IMR-90 (cell line): ENCODE measurements around the gene PI4KA. TPM values are rescaled to one million over a fixed set of nuclear protein-coding genes. Genes with fewer than 3 reads are reported as not detected.
"Not testable (repeated sequence)": the region's sequence is repeated elsewhere in the genome, so short reads cannot be mapped to it uniquely, and the experiment has no call there.

Source experiments
- ATAC-seq: fragments of 200-7000 bp; cut with Tn5 transposase; 2 replicates; pipeline ENCODE4 v1.9.1; 2020; ENCODE audit warnings: low read depth, mild to moderate bottlenecking, moderate library complexity
- BruUV-seq: library from RNA; stranded (reverse); fragments of 400-500 nt; replicated peaks from 2 replicates; lab custom pipeline; 2021; lab: Mats Ljungman, UMichigan
- CTCF ChIA-PET: fragments of 300-600 bp; formaldehyde crosslinking; extraction: SDS; loops from one replicate; lab custom pipeline; 2021; ENCODE audit warnings: antibody characterized with exemption; lab: Yijun Ruan, JAX
- POLR2A ChIA-PET: fragments of 300-600 bp; sonication (Branson Sonifier 250); formaldehyde crosslinking; loops from one replicate; lab custom pipeline; 2022; ENCODE audit warnings: antibody characterized with exemption; ENCODE audit not compliant: unreplicated experiment; lab: Charles Lee
- DNase-seq: peaks from one replicate; pipeline ENCODE4 v3.0.0; 2013
- H2AFZ ChIP-seq: replicated peaks from 2 replicates; pipeline ENCODE3; 2013; ENCODE audit warnings: low read length, mild to moderate bottlenecking; ENCODE audit not compliant: poor library complexity
- H2AK5ac ChIP-seq: 2 replicates; pipeline ENCODE4 v1.6.1; 2013; ENCODE audit warnings: low read depth, low read length, inconsistent platforms
- H2AK9ac ChIP-seq: replicated peaks from 2 replicates; pipeline ENCODE3; 2013; ENCODE audit warnings: mild to moderate bottlenecking, low read depth, low read length, moderate library complexity; ENCODE audit not compliant: poor library complexity
- H2BK120ac ChIP-seq: 2 replicates; pipeline ENCODE4 v1.6.1; 2013; ENCODE audit warnings: low read depth, low read length, inconsistent platforms
- H2BK15ac ChIP-seq: 3 replicates; pipeline ENCODE4 v1.6.1; 2013; ENCODE audit warnings: low read depth, low read length, inconsistent platforms
- H2BK20ac ChIP-seq: 2 replicates; pipeline ENCODE4 v1.6.1; 2013; ENCODE audit warnings: low read depth, mild to moderate bottlenecking, inconsistent platforms, low read length, moderate library complexity
- H2BK5ac ChIP-seq: 2 replicates; pipeline ENCODE4 v1.6.1; 2013; ENCODE audit warnings: mild to moderate bottlenecking, low read depth, low read length, inconsistent platforms; ENCODE audit not compliant: poor library complexity, severe bottlenecking
- H3K14ac ChIP-seq: replicated peaks from 2 replicates; pipeline ENCODE4 v1.6.1; 2013; ENCODE audit warnings: low read depth, low read length, inconsistent platforms
- H3K18ac ChIP-seq: 2 replicates; pipeline ENCODE4 v1.6.1; 2013; ENCODE audit warnings: low read depth, low read length, control low read depth
- H3K23ac ChIP-seq: 2 replicates; pipeline ENCODE4 v1.6.1; 2013; ENCODE audit warnings: low read depth, low read length, inconsistent platforms
- H3K27ac ChIP-seq: 2 replicates; pipeline ENCODE4 v1.5.1; 2013; ENCODE audit warnings: mild to moderate bottlenecking, control low read depth, low read length; ENCODE audit not compliant: insufficient read depth
- H3K27me3 ChIP-seq: 2 replicates; pipeline ENCODE4 v1.6.1; 2013; ENCODE audit warnings: low read length; ENCODE audit not compliant: control insufficient read depth, insufficient read depth
- H3K36me3 ChIP-seq: 2 replicates; pipeline ENCODE4 v1.6.1; 2013; ENCODE audit warnings: low read length, mixed read lengths; ENCODE audit not compliant: control insufficient read depth, insufficient read depth
- H3K4ac ChIP-seq: 2 replicates; pipeline ENCODE4 v1.6.1; 2013; ENCODE audit warnings: low read depth, low read length, inconsistent platforms
- H3K4me1 ChIP-seq: 2 replicates; pipeline ENCODE4 v1.6.1; 2013; ENCODE audit warnings: low read length, mixed read lengths; ENCODE audit not compliant: control insufficient read depth, insufficient read depth
- H3K4me2 ChIP-seq: 2 replicates; pipeline ENCODE4 v1.6.1; 2013; ENCODE audit warnings: low read depth, mild to moderate bottlenecking, control low read depth, low read length, moderate library complexity
- H3K4me3 ChIP-seq: 2 replicates; pipeline ENCODE4 v1.5.1; 2013; ENCODE audit warnings: low read depth, mild to moderate bottlenecking, control low read depth, low read length, moderate library complexity; ENCODE audit not compliant: insufficient read depth
- H3K56ac ChIP-seq: 2 replicates; pipeline ENCODE4 v1.6.1; 2013; ENCODE audit warnings: low read length, inconsistent platforms; ENCODE audit not compliant: insufficient read depth; ENCODE audit errors: extremely low read depth
- H3K79me1 ChIP-seq, 2 experiments: 2 replicates each; pipeline ENCODE4 v1.6.1; 2013; ENCODE audit warnings: low read length in 2 of 2, inconsistent platforms in 1 of 2, low read depth in 1 of 2
- H3K9ac ChIP-seq: 2 replicates; pipeline ENCODE4 v1.6.1; 2013; ENCODE audit warnings: low read depth, low read length, control low read depth
- H3K9me1 ChIP-seq: 2 replicates; pipeline ENCODE4 v1.6.1; 2013; ENCODE audit warnings: low read length, inconsistent platforms; ENCODE audit not compliant: insufficient read depth
- H3K9me3 ChIP-seq: 2 replicates; pipeline ENCODE4 v1.6.1; 2013; ENCODE audit warnings: low read length; ENCODE audit not compliant: control insufficient read depth, insufficient read depth
- H4K20me1 ChIP-seq: 2 replicates; pipeline ENCODE4 v1.6.1; 2013; ENCODE audit warnings: low read length, inconsistent platforms; ENCODE audit not compliant: insufficient read depth
- H4K5ac ChIP-seq: 2 replicates; pipeline ENCODE4 v1.6.1; 2013; ENCODE audit warnings: mild to moderate bottlenecking, low read depth, low read length, control low read depth
- H4K8ac ChIP-seq, 2 experiments: 2 replicates each; pipeline ENCODE4 v1.6.1; 2013; ENCODE audit warnings: low read depth in 2 of 2, low read length in 2 of 2, control low read depth in 1 of 2, inconsistent platforms in 1 of 2
- H4K91ac ChIP-seq: 2 replicates; pipeline ENCODE4 v1.6.1; 2013; ENCODE audit warnings: low read depth, low read length, inconsistent platforms; ENCODE audit not compliant: insufficient read depth
- WGBS, 2 experiments: methylation state at CpG; one replicate each; pipeline versions ENCODE4 v1.1.5 to v1.1.7; 2013; ENCODE audit warnings: missing lambda C conversion rate in 2 of 2; ENCODE audit not compliant: insufficient read length in 1 of 2; ENCODE audit errors: extremely low coverage in 2 of 2; 5-methylcytosine and 5-hydroxymethylcytosine counted together
- dilution Hi-C: fragments of 300-500 bp; cut with HindIII; formaldehyde crosslinking; loops from one replicate; pipeline ENCODE4 v1.14.3; 2018; ENCODE audit warnings: low sequenced_read_pairs; ENCODE audit not compliant: unreplicated experiment
- in situ Hi-C: fragments of 300-500 bp; cut with MboI; formaldehyde crosslinking; loops from 3 replicates; pipeline ENCODE4 v1.14.3; 2019; ENCODE audit warnings: low sequenced_read_pairs, inconsistent platforms, mixed read lengths
- intact Hi-C: fragments of 100-400 bp; cut with micrococcal nuclease; formaldehyde crosslinking; loops from 2 replicates; pipeline ENCODE4 v1.10.0; 2022
- polyA plus RNA-seq, 3 experiments: library from polyadenylated mRNA; depleted of rRNA; stranded (reverse); fragments of >200 nt; gene quantifications; 2 replicates each; pipeline ENCODE4 v1.2.3, GENCODE V29; 2012; ENCODE audit warnings: low replicate concordance in 1 of 3
- total RNA-seq: library from RNA; depleted of rRNA; stranded (reverse); fragments of >200 nt; gene quantifications from 2 replicates; pipeline ENCODE4 v1.2.3, GENCODE V29; 2012

Gene PI4KA
- total and polyA plus RNA-seq, 2 of the 4 experiments (the other 2 are of a cell fraction): 16.8 to 35.5 TPM

- H3K56ac ChIP-seq, H4K5ac ChIP-seq, H3K4me1 ChIP-seq, BruUV-seq, H2AK5ac ChIP-seq, H2BK5ac ChIP-seq, H3K27ac ChIP-seq, H4K8ac ChIP-seq, DNase-seq, H3K18ac ChIP-seq, H2AK9ac ChIP-seq, H3K23ac ChIP-seq, CTCF ChIA-PET, H3K36me3 ChIP-seq, H3K4ac ChIP-seq, H3K4me3 ChIP-seq, H3K9me3 ChIP-seq, H2BK120ac ChIP-seq, H3K9me1 ChIP-seq, H3K14ac ChIP-seq, in situ Hi-C loops, H4K20me1 ChIP-seq, H2BK20ac ChIP-seq, ATAC-seq, H2BK15ac ChIP-seq, dilution Hi-C loops, H3K4me2 ChIP-seq, H4K91ac ChIP-seq, POLR2A ChIA-PET, intact Hi-C loops, H3K9ac ChIP-seq, H2AFZ ChIP-seq, H3K79me1 ChIP-seq: not testable (repeated sequence)
- no CpG with 5 or more reads among the region's 13 CpGs for WGBS, 2 experiments
- peaks cover 16% of the 10 kb centered on the region for H3K27me3 ChIP-seq
These were observed 188.7 kb downstream of the PI4KA start for GRCh38 chr22:20669884-20670283.

- H4K91ac ChIP-seq, H2BK20ac ChIP-seq, H3K9ac ChIP-seq, BruUV-seq, H3K36me3 ChIP-seq, H3K18ac ChIP-seq, H2BK15ac ChIP-seq, H2AK5ac ChIP-seq, H3K23ac ChIP-seq, H3K9me3 ChIP-seq, ATAC-seq, H3K4ac ChIP-seq, in situ Hi-C loops, intact Hi-C loops, H4K20me1 ChIP-seq, POLR2A ChIA-PET, H4K8ac ChIP-seq, H3K79me1 ChIP-seq, H3K56ac ChIP-seq, H3K4me2 ChIP-seq, CTCF ChIA-PET, H2BK120ac ChIP-seq, dilution Hi-C loops, H2AK9ac ChIP-seq, H3K4me3 ChIP-seq, H2AFZ ChIP-seq, H3K27ac ChIP-seq, H3K9me1 ChIP-seq, H2BK5ac ChIP-seq, H3K14ac ChIP-seq, H4K5ac ChIP-seq, H3K4me1 ChIP-seq, DNase-seq: not testable (repeated sequence)
- WGBS, 2 experiments: no CpG with 5 or more reads among the region's 15 CpGs
- H3K27me3 ChIP-seq: peaks cover 16% of the 10 kb centered on the region
These were observed 189.1 kb downstream of the PI4KA start for GRCh38 chr22:20669471-20669870.
